Fibroblast of skin of left quadriceps (primary cell): Measurements from ENCODE around the gene TENM4.
A peak's percentile ranks its signal among the peaks of the same experiment; 100 is the strongest.

ENCODE experiments used
- DNase-seq, 2 experiments: peaks; one replicate each; pipeline ENCODE4 v3.0.0-alpha.2; 2013; ENCODE audit warnings: low read depth in 2 of 2

Gene TENM4

GRCh38 chr11:78669249-78669648 lies 771.6 kb downstream of the TENM4 start:
- DNase-seq: no peak

GRCh38 chr11:78667461-78667860 lies 773.4 kb downstream of the TENM4 start:
- DNase-seq: no peak

- peak; percentile 52 to 58 for DNase-seq
These were observed 774.1 kb downstream of the TENM4 start for GRCh38 chr11:78666675-78667160.

GRCh38 chr11:78664636-78665035 lies 776.2 kb downstream of the TENM4 start:
- no peak for DNase-seq

GRCh38 chr11:78662811-78663210 lies 778.0 kb downstream of the TENM4 start:
- no peak for DNase-seq

GRCh38 chr11:78660471-78660870 lies 780.4 kb downstream of the TENM4 start:
- no peak for DNase-seq

GRCh38 chr11:78659326-78660270 lies 781.2 kb downstream of the TENM4 start:
- DNase-seq: no peak

GRCh38 chr11:78657968-78658839 lies 782.6 kb downstream of the TENM4 start:
- no peak for DNase-seq

GRCh38 chr11:78657441-78657840 lies 783.4 kb downstream of the TENM4 start:
- DNase-seq: no peak

GRCh38 chr11:78656984-78657383 lies 783.8 kb downstream of the TENM4 start:
- DNase-seq: no peak

GRCh38 chr11:78656327-78656726 lies 784.5 kb downstream of the TENM4 start:
- DNase-seq: no peak

GRCh38 chr11:78655561-78655960 lies 785.3 kb downstream of the TENM4 start:
- DNase-seq: no peak

GRCh38 chr11:78654866-78655265 lies 786.0 kb downstream of the TENM4 start:
- DNase-seq: no peak

- DNase-seq: no peak
These were observed 786.8 kb downstream of the TENM4 start for GRCh38 chr11:78654071-78654470.

- no peak for DNase-seq
These were observed 787.4 kb downstream of the TENM4 start for GRCh38 chr11:78653294-78653909.

GRCh38 chr11:78652843-78653239 lies 788.0 kb downstream of the TENM4 start:
- DNase-seq: no peak

- no peak for DNase-seq
These were observed 788.6 kb downstream of the TENM4 start for GRCh38 chr11:78651923-78652842.

- DNase-seq: peak in 1 of 2 experiments; percentile 10
These were observed 789.6 kb downstream of the TENM4 start for GRCh38 chr11:78651136-78651775.

GRCh38 chr11:78649361-78650215 lies 791.2 kb downstream of the TENM4 start:
- DNase-seq: no peak
